CD4-positive, CD25-positive, alpha-beta regulatory T cell (primary cell): ENCODE results near the gene CEP83. TPM values are rescaled to one million over a fixed set of nuclear protein-coding genes. Genes with fewer than 3 reads are reported as not detected.

Source experiments
- ATAC-seq, 2 donors: fragments of 150-1000 bp; cut with Tn5 transposase; one replicate each; pipeline ENCODE4 v1.10.0; 2021; ENCODE audit warnings: low read depth in 2 of 2, moderate number of reproducible peaks in 2 of 2, moderate library complexity in 1 of 2
- DNase-seq, 3 donors: peaks; one replicate each; pipeline versions ENCODE4 v3.0.0 to v3.0.0-alpha.2; 2012 to 2022; ENCODE audit warnings: mixed read lengths in 1 of 3
- H3K27ac ChIP-seq: one replicate; pipeline ENCODE4 v1.7.0; 2013; ENCODE audit warnings: mild to moderate bottlenecking, low read length; ENCODE audit not compliant: insufficient read depth, poor library complexity, severe bottlenecking
- H3K27me3 ChIP-seq: one replicate; pipeline ENCODE4 v1.7.0; 2013; ENCODE audit warnings: low read length; ENCODE audit not compliant: control insufficient read depth, insufficient read depth
- H3K36me3 ChIP-seq: one replicate; pipeline ENCODE4 v1.7.0; 2013; ENCODE audit warnings: mild to moderate bottlenecking, low read length, moderate library complexity; ENCODE audit not compliant: control insufficient read depth, insufficient read depth
- H3K4me1 ChIP-seq: 2 replicates; pipeline ENCODE4 v1.7.0; 2013; ENCODE audit warnings: mild to moderate bottlenecking, low read length; ENCODE audit not compliant: insufficient read depth, control insufficient read depth, poor library complexity, severe bottlenecking
- H3K4me3 ChIP-seq: one replicate; pipeline ENCODE4 v1.7.0; 2013; ENCODE audit warnings: low read depth, mild to moderate bottlenecking, low read length, moderate library complexity
- H3K9me3 ChIP-seq, 2 experiments: 1 replicate in 1 of 2; 2 replicates in 1 of 2; pipeline ENCODE4 v1.7.0; 2013; ENCODE audit warnings: low read length in 2 of 2, mild to moderate bottlenecking in 1 of 2, moderate library complexity in 1 of 2; ENCODE audit not compliant: control insufficient read depth in 2 of 2
- H3K27ac Mint-ChIP-seq, 3 donors: one replicate each; pipeline ENCODE4 v1.8.0; 2020 to 2022; ENCODE audit warnings: mild to moderate bottlenecking in 3 of 3, mixed read lengths in 3 of 3, moderate library complexity in 2 of 3
- H3K27me3 Mint-ChIP-seq: one replicate; pipeline ENCODE4 v1.8.0; 2022; ENCODE audit warnings: mild to moderate bottlenecking, mixed read lengths
- H3K36me3 Mint-ChIP-seq: one replicate; pipeline ENCODE4 v1.8.0; 2020; ENCODE audit warnings: mixed read lengths
- H3K4me1 Mint-ChIP-seq, 4 donors: one replicate each; pipeline ENCODE4 v1.8.0; 2020 to 2022; ENCODE audit warnings: mixed read lengths in 4 of 4, mild to moderate bottlenecking in 1 of 4
- H3K4me3 Mint-ChIP-seq, 4 donors: one replicate each; pipeline ENCODE4 v1.8.0; 2020 to 2022; ENCODE audit warnings: mild to moderate bottlenecking in 4 of 4, mixed read lengths in 4 of 4, moderate library complexity in 3 of 4
- H3K9me3 Mint-ChIP-seq, 7 donors: one replicate each; pipeline ENCODE4 v1.8.0; 2020 to 2022; ENCODE audit warnings: mixed read lengths in 7 of 7, mild to moderate bottlenecking in 3 of 7, moderate library complexity in 2 of 7
- polyA plus RNA-seq, 4 donors: library from polyadenylated mRNA; unstranded; fragments of 300-500 nt; fragmentation: Illumina TruSeq; gene quantifications; one replicate each; pipeline ENCODE4 v1.2.3, GENCODE V29; 2021
- total RNA-seq: library from RNA; stranded (reverse); gene quantifications from one replicate; pipeline ENCODE4 v1.2.3, GENCODE V29; 2022

Gene CEP83
- total and polyA plus RNA-seq, 5 donors from 2014 or later = 3.7 to 14.2 (median 5.1) TPM

DNA sequence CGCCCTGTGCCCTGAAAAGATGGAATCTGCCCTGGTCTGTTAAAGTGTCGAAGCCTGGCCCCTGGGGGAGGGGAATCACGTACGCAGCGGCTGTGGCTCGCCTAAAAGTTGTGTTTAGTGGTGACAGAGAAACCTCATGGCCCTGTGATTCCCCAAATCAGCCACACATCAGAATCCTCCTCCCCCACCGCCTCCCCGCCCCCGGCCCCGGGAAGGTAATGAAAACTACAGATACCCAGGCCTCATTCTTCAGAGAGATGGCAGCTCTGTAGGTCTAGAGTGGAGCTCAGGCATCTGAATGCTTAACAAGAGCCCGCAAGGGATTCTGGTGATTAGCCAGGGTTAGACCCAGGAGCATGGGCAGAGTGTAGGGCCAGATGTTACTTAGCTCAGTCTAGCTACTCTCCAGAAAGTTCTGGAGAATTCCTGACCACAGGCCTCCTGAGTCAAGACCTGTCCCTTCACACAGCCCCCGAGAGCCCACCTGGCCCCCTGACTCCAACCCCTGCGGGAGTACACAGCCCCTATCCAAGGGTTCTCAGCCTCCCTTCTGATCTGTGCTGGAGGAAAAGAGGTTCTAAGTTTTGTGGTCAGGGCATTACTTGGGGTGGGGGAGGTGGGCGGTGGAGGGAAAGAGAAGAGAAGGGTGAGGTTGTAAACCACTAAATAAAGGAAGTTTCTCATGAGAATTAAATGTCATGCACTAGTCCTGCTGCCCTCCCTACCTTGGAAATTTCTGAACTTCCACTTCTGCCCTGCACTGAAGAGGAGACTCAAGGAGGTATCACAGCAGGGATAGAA is 196.5 kb downstream of the CEP83 start:
- peaks cover 14% of the 10 kb centered on the region for H3K36me3 Mint-ChIP-seq
- DNase-seq = peak in 2 of 3 donors; percentile 39 to 59
- H3K4me1 Mint-ChIP-seq = peaks cover 7 to 40% (median 23%) of the 10 kb centered on the region in 4 donors
- peak; percentile 9 to 30 for ATAC-seq
- H3K4me3 Mint-ChIP-seq = peak overlapping the region; percentile 95 to 99 (median 96)
- peaks cover 20% of the 10 kb centered on the region for H3K4me1 ChIP-seq
- peak overlapping the region; percentile 92 for H3K4me3 ChIP-seq
- H3K36me3 ChIP-seq = no peaks in the 10 kb centered on the region
- peak overlapping the region; percentile 98 to 99 (median 99) for H3K27ac Mint-ChIP-seq
- no peaks in the 10 kb centered on the region for H3K27me3 ChIP-seq
- H3K27ac ChIP-seq = peak overlapping the region; percentile 69
- no peaks in the 10 kb centered on the region for H3K9me3 ChIP-seq
- H3K9me3 Mint-ChIP-seq = no peaks in the 10 kb centered on the region
- H3K27me3 Mint-ChIP-seq = no peaks in the 10 kb centered on the region

DNA sequence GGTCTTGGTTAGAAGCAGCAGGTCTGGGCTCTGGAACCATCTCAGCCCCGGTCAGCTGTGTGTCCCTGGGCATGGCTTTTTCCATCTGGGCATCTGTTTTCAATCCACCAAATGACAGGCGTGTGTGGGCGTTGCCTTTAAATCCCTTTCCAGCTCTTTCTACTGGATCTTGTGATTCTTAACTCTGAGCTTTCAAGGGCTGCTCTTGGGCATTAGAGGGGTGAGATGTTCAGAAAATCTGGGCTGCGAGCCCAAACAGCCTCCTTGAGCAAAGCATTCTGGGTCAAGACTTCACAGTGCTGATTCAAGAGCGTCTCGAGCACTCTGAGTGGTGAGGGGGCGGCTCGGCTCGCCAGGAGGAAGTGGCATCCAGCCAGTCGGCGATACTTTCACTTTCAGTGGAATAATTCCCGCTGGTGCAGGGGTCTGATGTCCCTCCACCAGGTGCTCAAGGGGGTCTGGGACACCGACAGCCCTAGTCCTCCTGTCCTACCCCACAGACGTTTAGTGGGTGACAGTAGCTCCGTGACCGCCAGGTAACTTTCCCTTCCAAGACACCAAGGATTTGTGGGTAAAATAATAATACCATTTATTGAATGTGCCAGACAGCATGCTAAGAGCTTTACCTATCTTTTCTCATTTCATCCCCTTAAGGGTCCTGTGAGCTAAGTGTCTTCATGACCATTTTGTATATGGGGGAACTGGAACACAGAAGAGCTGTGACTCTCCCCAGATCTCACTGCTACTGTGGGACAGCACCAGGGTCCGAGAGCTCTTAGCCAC is 197.2 kb downstream of the CEP83 start:
- DNase-seq (peak; percentile 33 to 86 (median 73)), ATAC-seq (peak; percentile 90 to 96)
- Mint-ChIP-seq H3K27me3 (no peaks in the 10 kb centered on the region), H3K36me3 (peaks cover 12% of the 10 kb centered on the region), H3K4me3 (peak overlapping the region; percentile 95 to 99 (median 96)), H3K4me1 (peaks cover 7 to 39% (median 23%) of the 10 kb centered on the region in 4 donors), H3K9me3 (no peaks in the 10 kb centered on the region), H3K27ac (peak overlapping the region; percentile 98 to 99 (median 99))
- H3K36me3 ChIP-seq = no peaks in the 10 kb centered on the region
- peak overlapping the region; percentile 92 for H3K4me3 ChIP-seq
- H3K27me3 ChIP-seq = no peaks in the 10 kb centered on the region
- H3K27ac ChIP-seq = peak overlapping the region; percentile 69
- peaks cover 20% of the 10 kb centered on the region for H3K4me1 ChIP-seq
- H3K9me3 ChIP-seq = no peaks in the 10 kb centered on the region

DNA sequence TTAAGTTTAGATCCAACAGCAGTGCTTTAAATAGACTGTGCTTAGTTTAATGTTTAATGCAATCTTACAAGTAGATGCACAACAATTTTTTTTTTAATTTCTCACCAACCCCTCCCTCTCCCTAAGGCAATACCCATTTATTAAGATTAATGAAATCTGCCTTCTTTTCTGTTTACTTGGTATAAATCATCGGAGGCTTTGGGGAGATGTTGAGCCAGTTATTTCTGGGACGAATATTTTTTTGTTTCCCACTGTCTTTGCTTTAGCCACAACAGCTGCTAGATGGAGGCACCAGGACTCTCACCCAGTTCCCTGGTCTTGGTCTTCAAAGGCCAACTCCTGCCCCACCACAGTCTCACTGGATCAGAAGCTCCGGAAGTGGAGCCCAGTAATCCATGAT is 197.9 kb downstream of the CEP83 start:
- Mint-ChIP-seq H3K27ac (peak overlapping the region; percentile 98 to 99 (median 99)), H3K9me3 (no peaks in the 10 kb centered on the region), H3K4me1 (peaks cover 7 to 37% (median 22%) of the 10 kb centered on the region in 4 donors), H3K4me3 (peak overlapping the region; percentile 95 to 99 (median 96)), H3K27me3 (no peaks in the 10 kb centered on the region), H3K36me3 (peaks cover 12% of the 10 kb centered on the region)
- Histone ChIP-seq H3K27ac (peak overlapping the region; percentile 69), H3K4me3 (peak overlapping the region; percentile 92), H3K9me3 (no peaks in the 10 kb centered on the region), H3K36me3 (no peaks in the 10 kb centered on the region), H3K27me3 (no peaks in the 10 kb centered on the region), H3K4me1 (peaks cover 20% of the 10 kb centered on the region)
- ATAC-seq (no peak), DNase-seq (no peak)

DNA sequence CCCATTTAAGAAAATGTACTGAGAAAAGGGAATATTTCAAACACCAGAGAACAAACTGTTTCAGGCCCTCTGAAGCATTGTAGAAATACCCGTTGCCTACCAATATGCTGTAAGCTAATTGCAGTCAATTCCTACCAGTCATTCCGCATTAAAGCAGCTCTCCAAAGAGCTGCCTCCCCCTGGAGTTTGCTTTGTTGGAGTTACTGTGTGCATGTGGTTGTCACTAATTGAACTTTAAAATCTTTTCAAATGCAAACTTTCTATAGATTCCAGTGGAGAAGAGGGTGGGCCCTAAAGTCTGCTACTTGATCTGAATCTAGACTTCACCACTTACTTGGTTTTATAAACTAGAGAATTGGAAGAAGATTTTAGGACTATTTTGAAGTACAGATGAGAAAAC is 198.5 kb downstream of the CEP83 start:
- Mint-ChIP-seq H3K4me1 (peaks cover 7 to 37% (median 21%) of the 10 kb centered on the region in 4 donors), H3K36me3 (peaks cover 11% of the 10 kb centered on the region), H3K27ac (peak overlapping the region in 2 of 3 donors; percentile 98 to 99), H3K9me3 (no peaks in the 10 kb centered on the region), H3K27me3 (no peaks in the 10 kb centered on the region), H3K4me3 (peak overlapping the region in 2 of 4 donors; percentile 44 to 76)
- Histone ChIP-seq H3K9me3 (no peaks in the 10 kb centered on the region), H3K4me3 (no peak overlapping the region), H3K27me3 (no peaks in the 10 kb centered on the region), H3K36me3 (no peaks in the 10 kb centered on the region), H3K27ac (no peak overlapping the region), H3K4me1 (peaks cover 20% of the 10 kb centered on the region)
- ATAC-seq = no peak
- DNase-seq = no peak

DNA sequence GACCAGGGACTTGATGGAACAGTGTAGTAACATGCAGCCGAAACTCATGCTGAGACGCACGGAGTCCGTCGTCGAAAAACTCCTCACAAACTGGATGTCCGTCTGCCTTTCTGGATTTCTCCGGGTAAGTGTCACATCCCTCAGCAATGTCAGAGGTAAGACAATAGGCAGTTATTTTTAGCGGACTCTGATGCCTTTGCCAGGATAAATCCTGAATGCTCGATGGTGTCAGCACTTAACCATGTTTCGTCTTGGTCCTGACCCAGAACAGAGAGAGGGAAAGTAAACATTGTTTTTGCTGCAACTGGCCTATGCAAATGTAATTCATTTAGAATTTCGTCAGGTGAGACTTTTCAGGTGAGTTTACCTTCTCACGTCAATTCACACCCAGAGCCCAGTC is 198.9 kb downstream of the CEP83 start:
- Mint-ChIP-seq H3K36me3 (peaks cover 11% of the 10 kb centered on the region), H3K9me3 (no peaks in the 10 kb centered on the region), H3K27me3 (no peaks in the 10 kb centered on the region), H3K4me1 (peaks cover 7 to 33% (median 21%) of the 10 kb centered on the region in 4 donors), H3K27ac (peak overlapping the region in 2 of 3 donors; percentile 69 to 99), H3K4me3 (peak overlapping the region in 2 of 4 donors; percentile 44 to 76)
- no peak overlapping the region for H3K27ac ChIP-seq
- no peaks in the 10 kb centered on the region for H3K9me3 ChIP-seq
- H3K36me3 ChIP-seq = no peaks in the 10 kb centered on the region
- peaks cover 20% of the 10 kb centered on the region for H3K4me1 ChIP-seq
- H3K4me3 ChIP-seq = no peak overlapping the region
- H3K27me3 ChIP-seq = no peaks in the 10 kb centered on the region
- ATAC-seq (no peak), DNase-seq (no peak)

DNA sequence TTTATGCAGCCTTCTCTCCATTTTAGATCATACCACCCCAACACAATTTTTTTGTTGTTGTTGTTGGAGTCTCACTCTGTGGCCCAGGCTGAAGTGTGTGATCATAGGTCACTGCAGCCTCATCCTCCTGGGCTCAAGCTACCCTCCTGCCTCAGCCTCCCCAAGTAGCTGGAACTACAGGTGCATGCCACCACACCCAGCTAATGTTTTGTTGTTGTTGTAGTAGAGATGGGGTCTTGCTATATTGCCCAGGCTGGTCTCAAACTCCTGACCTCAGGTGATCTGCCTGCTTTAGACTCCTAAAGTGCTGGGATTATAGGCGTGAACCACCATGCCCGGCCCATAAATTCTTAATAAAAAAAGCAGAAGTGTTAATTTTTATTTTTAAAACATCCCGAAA is 199.7 kb downstream of the CEP83 start:
- peaks cover 20% of the 10 kb centered on the region for H3K4me1 ChIP-seq
- ATAC-seq = no peak
- Mint-ChIP-seq H3K4me1 (peaks cover 7 to 31% (median 21%) of the 10 kb centered on the region in 4 donors), H3K27me3 (no peaks in the 10 kb centered on the region), H3K36me3 (peaks cover 8% of the 10 kb centered on the region), H3K4me3 (no peak overlapping the region), H3K27ac (no peak overlapping the region), H3K9me3 (no peaks in the 10 kb centered on the region)
- no peak for DNase-seq
- H3K36me3 ChIP-seq = no peaks in the 10 kb centered on the region
- no peak overlapping the region for H3K4me3 ChIP-seq
- H3K27me3 ChIP-seq = no peaks in the 10 kb centered on the region
- no peaks in the 10 kb centered on the region for H3K9me3 ChIP-seq
- no peak overlapping the region for H3K27ac ChIP-seq

DNA sequence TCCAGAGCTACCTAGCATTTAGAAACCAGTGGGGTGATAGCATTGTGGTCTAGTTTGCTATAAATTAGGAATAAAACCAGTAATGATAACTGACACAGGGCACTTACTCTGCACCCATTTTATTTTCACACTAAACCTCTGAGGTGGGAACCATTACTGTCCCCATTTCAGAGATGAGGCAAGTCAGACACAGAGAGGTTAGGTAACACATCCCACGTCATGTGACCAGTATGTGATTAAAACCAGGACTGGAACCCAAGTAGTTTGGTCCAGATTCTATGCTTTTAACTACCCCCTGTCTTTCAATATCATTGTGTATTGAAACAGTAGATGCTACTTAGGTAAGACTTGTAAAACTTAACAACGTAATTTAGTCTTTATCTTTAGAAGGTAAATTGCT is 201.1 kb downstream of the CEP83 start:
- Histone ChIP-seq H3K27ac (no peak overlapping the region), H3K9me3 (no peaks in the 10 kb centered on the region), H3K36me3 (no peaks in the 10 kb centered on the region), H3K4me3 (no peak overlapping the region), H3K27me3 (no peaks in the 10 kb centered on the region), H3K4me1 (peaks cover 19% of the 10 kb centered on the region)
- H3K36me3 Mint-ChIP-seq = peaks cover 13% of the 10 kb centered on the region
- DNase-seq = no peak
- H3K27me3 Mint-ChIP-seq = no peaks in the 10 kb centered on the region
- H3K4me1 Mint-ChIP-seq = peaks cover 7 to 28% (median 15%) of the 10 kb centered on the region in 4 donors
- H3K9me3 Mint-ChIP-seq = no peaks in the 10 kb centered on the region
- no peak overlapping the region for H3K27ac Mint-ChIP-seq
- no peak for ATAC-seq
- H3K4me3 Mint-ChIP-seq = peak overlapping the region in 1 of 4 donors; percentile 44
